Measurements from ENCODE around the gene EPS8L1. TPM values are rescaled to one million over a fixed set of nuclear protein-coding genes. Genes with fewer than 3 reads are reported as not detected.

The EPS8L1 gene
- total RNA-seq, 4 donors from 2014 or later = 0.33 to 0.66 (median 0.51) TPM; not detected in 1

DNA sequence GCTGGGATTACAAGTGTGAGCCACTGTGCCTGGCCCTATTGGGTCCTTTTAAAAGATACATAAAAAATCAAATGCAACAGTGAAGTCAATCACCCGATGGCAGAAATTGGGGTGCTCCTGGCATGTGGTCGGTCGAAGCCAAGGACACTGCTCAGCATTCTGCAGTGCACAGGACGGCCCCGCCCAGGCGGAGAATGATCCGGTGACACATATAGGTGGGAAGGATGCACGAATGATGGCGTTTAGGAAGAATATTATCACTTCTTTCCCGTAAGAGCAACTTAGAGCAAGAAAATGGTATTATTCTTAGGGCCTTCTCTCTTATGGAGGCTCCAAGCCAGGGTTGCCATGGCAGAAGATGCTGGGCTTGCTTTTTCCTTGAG, 34.4 kb upstream of the EPS8L1 start:
- TF ChIP-seq, protein P1, sequence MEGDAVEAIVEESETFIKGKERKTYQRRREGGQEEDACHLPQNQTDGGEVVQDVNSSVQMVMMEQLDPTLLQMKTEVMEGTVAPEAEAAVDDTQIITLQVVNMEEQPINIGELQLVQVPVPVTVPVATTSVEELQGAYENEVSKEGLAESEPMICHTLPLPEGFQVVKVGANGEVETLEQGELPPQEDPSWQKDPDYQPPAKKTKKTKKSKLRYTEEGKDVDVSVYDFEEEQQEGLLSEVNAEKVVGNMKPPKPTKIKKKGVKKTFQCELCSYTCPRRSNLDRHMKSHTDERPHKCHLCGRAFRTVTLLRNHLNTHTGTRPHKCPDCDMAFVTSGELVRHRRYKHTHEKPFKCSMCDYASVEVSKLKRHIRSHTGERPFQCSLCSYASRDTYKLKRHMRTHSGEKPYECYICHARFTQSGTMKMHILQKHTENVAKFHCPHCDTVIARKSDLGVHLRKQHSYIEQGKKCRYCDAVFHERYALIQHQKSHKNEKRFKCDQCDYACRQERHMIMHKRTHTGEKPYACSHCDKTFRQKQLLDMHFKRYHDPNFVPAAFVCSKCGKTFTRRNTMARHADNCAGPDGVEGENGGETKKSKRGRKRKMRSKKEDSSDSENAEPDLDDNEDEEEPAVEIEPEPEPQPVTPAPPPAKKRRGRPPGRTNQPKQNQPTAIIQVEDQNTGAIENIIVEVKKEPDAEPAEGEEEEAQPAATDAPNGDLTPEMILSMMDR (IDR thresholded peaks at IDR 0.05; ENCODE audit: low read depth) = no peak

DNA sequence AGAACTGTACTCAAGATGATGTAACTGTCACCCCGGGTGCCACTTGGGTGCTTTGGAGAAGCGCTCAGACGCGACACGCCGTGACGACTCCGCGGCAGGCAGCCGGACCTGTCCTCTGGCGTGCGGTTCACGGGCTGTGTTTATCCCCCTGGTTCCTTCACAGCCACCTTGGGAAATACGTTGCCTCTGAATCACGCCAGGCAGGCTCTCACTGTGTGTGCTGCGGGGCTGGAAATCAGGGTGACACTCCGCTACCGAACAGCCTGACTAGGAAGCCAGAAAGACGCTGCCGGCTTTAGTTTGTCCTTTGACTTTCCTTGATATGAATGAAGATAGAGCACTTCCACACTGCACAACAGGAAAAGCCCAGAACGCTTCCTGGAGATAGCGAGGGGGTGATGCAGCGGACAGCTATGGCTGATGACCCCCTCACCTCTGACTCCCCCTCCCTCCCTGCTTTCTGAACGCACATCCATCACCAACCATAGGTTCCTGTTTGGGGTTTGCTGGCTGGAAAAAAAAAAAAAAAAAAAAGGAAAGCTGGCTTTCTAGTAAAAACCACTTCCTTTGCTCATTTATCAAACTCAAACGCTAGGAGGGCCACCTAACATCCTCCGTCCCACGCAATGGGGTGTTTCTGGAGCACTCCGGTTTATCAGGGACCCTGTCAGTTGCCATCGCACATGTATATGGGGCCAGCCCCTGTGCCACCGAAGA, 33.9 kb upstream of the EPS8L1 start:
- TF ChIP-seq, protein P1 (IDR thresholded peaks at IDR 0.05; ENCODE audit: low read depth) = no peak

- TF ChIP-seq, protein P1 (IDR thresholded peaks at IDR 0.05; ENCODE audit: low read depth) = no peak
Measured at GRCh38 chr19:55042344-55042678, 33.4 kb upstream of the EPS8L1 start.

- TF ChIP-seq, protein P1 (IDR thresholded peaks at IDR 0.05; ENCODE audit: low read depth) = no peak
Measured at GRCh38 chr19:55042688-55043087, 33.0 kb upstream of the EPS8L1 start.

GRCh38 chr19:55044286-55044685, 31.4 kb upstream of the EPS8L1 start:
- TF ChIP-seq, protein P1 (IDR thresholded peaks at IDR 0.05; ENCODE audit: low read depth) = no peak

GRCh38 chr19:55044771-55045716, 30.6 kb upstream of the EPS8L1 start:
- TF ChIP-seq, protein P1 (IDR thresholded peaks at IDR 0.05; ENCODE audit: low read depth) = no peak

- TF ChIP-seq, protein P1 (IDR thresholded peaks at IDR 0.05; ENCODE audit: low read depth) = no peak
Measured at GRCh38 chr19:55046975-55047622, 28.6 kb upstream of the EPS8L1 start.
